HepG2 (cell line): ENCODE results near the gene ARHGAP45. TPM values are rescaled to one million over a fixed set of nuclear protein-coding genes. Genes with fewer than 3 reads are reported as not detected.

Experiments
- CCAR2 ChIP-seq: fragments of 200-400 bp; formaldehyde crosslinking; optimal IDR thresholded peaks from 2 replicates; pipeline ENCODE3; 2018; ENCODE audit warnings: low read depth, mild to moderate bottlenecking, low read length, moderate library complexity
- SAP130 ChIP-seq: IDR thresholded peaks from 2 replicates; pipeline ENCODE4 v1.6.1; 2016; ENCODE audit warnings: low read depth
- STAG1 ChIP-seq: sonication (generic); formaldehyde crosslinking; IDR thresholded peaks from 2 replicates; pipeline ENCODE4 v1.4.0; 2020; ENCODE audit warnings: missing genetic modification reagents
- ZBTB38 ChIP-seq: sonication (generic); formaldehyde crosslinking; IDR thresholded peaks from 2 replicates; pipeline ENCODE4 v1.5.1; 2020; ENCODE audit warnings: mild to moderate bottlenecking, missing genetic modification reagents
- ZC3H13 ChIP-seq: sonication (generic); formaldehyde crosslinking; IDR thresholded peaks from 2 replicates; pipeline ENCODE4 v1.8.1; 2023; ENCODE audit warnings: mild to moderate bottlenecking, missing genetic modification reagents, moderate library complexity
- ZFY ChIP-seq: sonication (generic); formaldehyde crosslinking; IDR thresholded peaks from 2 replicates; pipeline ENCODE4 v1.4.0; 2020; ENCODE audit warnings: missing genetic modification reagents
- ZNF296 ChIP-seq: sonication (generic); formaldehyde crosslinking; conservative IDR thresholded peaks from 2 replicates; pipeline ENCODE4 v1.5.0; 2020; ENCODE audit warnings: mild to moderate bottlenecking, missing genetic modification reagents
- ZNF383 ChIP-seq: sonication (generic); formaldehyde crosslinking; IDR thresholded peaks from 2 replicates; pipeline ENCODE4 v1.4.0; 2020; ENCODE audit warnings: missing genetic modification reagents, mild to moderate bottlenecking, borderline replicate concordance
- ZNF672 ChIP-seq: sonication (generic); formaldehyde crosslinking; IDR thresholded peaks from 2 replicates; pipeline ENCODE4 v1.8.1; 2022; ENCODE audit warnings: missing genetic modification reagents
- ZNF768 ChIP-seq: sonication (generic); formaldehyde crosslinking; IDR thresholded peaks from 2 replicates; pipeline ENCODE4 v1.4.0; 2020; ENCODE audit warnings: missing genetic modification reagents
- ZSCAN9 ChIP-seq: IDR thresholded peaks from 2 replicates; pipeline ENCODE4 v1.6.1; 2016; ENCODE audit warnings: borderline replicate concordance
- polyA plus RNA-seq, 8 experiments: library from polyadenylated mRNA; depleted of rRNA in 3 of 8; stranded (reverse) in 7 of 8; unstranded in 1 of 8; fragments of >200 nt; fragmentation: Illumina TruSeq in 4 of 8; extraction: Trizol in 4 of 8; gene quantifications; 2 replicates each; pipeline versions ENCODE4 v1.2.1 to v1.2.3, GENCODE V29; 2011 to 2016; ENCODE audit warnings: low read depth in 4 of 8, missing spikeins in 1 of 8, mixed read lengths in 1 of 8; ENCODE audit not compliant: insufficient read depth in 1 of 8
- total RNA-seq, 5 experiments: library from RNA; depleted of rRNA; stranded (reverse); fragments of >200 nt; fragmentation: Illumina TruSeq; extraction: Trizol; gene quantifications; 2 replicates each; pipeline ENCODE4 v1.2.3, GENCODE V29; 2016; ENCODE audit warnings: low read depth in 1 of 5
- TF ChIP-seq, protein P1 (sequence below): conservative IDR thresholded peaks from 2 replicates; pipeline ENCODE4 v1.6.1; 2018; ENCODE audit warnings: missing genetic modification reagents
- TF ChIP-seq, protein P2 (sequence below): IDR thresholded peaks from 2 replicates; pipeline ENCODE4 v1.6.1; 2016
- TF ChIP-seq, protein P3 (sequence below): IDR thresholded peaks from 2 replicates; pipeline ENCODE4 v1.6.1; 2016
- TF ChIP-seq, protein P4 (sequence below): sonication (generic); formaldehyde crosslinking; IDR thresholded peaks from 2 replicates; pipeline ENCODE4 v1.9.0; 2021; ENCODE audit warnings: missing genetic modification reagents, mild to moderate bottlenecking, borderline replicate concordance
- TF ChIP-seq, protein P5 (sequence below): sonication (generic); formaldehyde crosslinking; IDR thresholded peaks from 2 replicates; pipeline ENCODE4 v1.9.0; 2021; ENCODE audit warnings: missing genetic modification reagents, borderline replicate concordance
- TF ChIP-seq, protein P6 (sequence below): IDR thresholded peaks from 2 replicates; pipeline ENCODE4 v1.6.1; 2016; ENCODE audit warnings: low read depth, missing genetic modification reagents, missing compliant biosample characterization

Gene ARHGAP45
- total and polyA plus RNA-seq, 2 of the 13 experiments (the other 11 are each of a cell fraction or from before 2014, with no cell fraction given) = 0.84 to 32.0 TPM

DNA sequence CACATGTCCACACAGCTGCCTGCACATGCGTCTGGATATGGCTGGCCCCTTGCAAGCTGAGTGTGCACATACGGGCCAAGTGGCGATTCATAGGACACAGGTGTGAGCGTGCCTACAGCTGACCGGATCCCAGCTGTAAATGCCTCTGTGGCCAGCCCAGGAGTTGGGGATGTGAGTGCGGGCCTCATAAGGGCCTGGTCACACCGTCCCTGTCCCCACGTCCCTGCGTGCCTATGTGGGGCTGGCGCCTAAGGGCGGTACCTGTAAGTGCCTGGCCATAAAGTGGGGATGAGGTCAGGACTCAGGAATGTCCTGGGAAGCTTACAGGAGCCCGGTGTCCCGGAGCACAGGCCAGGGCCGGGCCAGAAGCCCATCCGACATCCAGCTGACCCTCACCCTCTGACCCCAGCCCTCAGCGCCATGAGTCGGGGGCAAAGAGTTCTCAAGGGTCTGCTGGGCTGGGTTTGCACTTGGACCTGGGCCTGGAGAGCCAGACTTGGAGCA lies 1.3 kb upstream of the ARHGAP45 start (continued):
- no peak for TF ChIP-seq CCAR2
- no peak for TF ChIP-seq STAG1 (CRISPR knock-in tag)
- TF ChIP-seq, protein P1, sequence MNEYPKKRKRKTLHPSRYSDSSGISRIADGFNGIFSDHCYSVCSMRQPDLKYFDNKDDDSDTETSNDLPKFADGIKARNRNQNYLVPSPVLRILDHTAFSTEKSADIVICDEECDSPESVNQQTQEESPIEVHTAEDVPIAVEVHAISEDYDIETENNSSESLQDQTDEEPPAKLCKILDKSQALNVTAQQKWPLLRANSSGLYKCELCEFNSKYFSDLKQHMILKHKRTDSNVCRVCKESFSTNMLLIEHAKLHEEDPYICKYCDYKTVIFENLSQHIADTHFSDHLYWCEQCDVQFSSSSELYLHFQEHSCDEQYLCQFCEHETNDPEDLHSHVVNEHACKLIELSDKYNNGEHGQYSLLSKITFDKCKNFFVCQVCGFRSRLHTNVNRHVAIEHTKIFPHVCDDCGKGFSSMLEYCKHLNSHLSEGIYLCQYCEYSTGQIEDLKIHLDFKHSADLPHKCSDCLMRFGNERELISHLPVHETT = no peak
- TF ChIP-seq, protein P2, sequence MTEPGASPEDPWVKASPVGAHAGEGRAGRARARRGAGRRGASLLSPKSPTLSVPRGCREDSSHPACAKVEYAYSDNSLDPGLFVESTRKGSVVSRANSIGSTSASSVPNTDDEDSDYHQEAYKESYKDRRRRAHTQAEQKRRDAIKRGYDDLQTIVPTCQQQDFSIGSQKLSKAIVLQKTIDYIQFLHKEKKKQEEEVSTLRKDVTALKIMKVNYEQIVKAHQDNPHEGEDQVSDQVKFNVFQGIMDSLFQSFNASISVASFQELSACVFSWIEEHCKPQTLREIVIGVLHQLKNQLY = no peak
- TF ChIP-seq ZSCAN9 (CRISPR knock-in tag) = no peak
- no peak for TF ChIP-seq ZNF672 (CRISPR knock-in tag)
- TF ChIP-seq, protein P3, sequence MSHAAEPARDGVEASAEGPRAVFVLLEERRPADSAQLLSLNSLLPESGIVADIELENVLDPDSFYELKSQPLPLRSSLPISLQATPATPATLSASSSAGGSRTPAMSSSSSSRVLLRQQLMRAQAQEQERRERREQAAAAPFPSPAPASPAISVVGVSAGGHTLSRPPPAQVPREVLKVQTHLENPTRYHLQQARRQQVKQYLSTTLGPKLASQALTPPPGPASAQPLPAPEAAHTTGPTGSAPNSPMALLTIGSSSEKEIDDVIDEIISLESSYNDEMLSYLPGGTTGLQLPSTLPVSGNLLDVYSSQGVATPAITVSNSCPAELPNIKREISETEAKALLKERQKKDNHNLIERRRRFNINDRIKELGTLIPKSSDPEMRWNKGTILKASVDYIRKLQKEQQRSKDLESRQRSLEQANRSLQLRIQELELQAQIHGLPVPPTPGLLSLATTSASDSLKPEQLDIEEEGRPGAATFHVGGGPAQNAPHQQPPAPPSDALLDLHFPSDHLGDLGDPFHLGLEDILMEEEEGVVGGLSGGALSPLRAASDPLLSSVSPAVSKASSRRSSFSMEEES (CRISPR knock-in tag) = no peak
- TF ChIP-seq ZNF296 (CRISPR knock-in tag) = no peak
- TF ChIP-seq, protein P4, sequence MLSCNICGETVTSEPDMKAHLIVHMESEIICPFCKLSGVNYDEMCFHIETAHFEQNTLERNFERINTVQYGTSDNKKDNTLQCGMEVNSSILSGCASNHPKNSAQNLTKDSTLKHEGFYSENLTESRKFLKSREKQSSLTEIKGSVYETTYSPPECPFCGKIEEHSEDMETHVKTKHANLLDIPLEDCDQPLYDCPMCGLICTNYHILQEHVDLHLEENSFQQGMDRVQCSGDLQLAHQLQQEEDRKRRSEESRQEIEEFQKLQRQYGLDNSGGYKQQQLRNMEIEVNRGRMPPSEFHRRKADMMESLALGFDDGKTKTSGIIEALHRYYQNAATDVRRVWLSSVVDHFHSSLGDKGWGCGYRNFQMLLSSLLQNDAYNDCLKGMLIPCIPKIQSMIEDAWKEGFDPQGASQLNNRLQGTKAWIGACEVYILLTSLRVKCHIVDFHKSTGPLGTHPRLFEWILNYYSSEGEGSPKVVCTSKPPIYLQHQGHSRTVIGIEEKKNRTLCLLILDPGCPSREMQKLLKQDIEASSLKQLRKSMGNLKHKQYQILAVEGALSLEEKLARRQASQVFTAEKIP (CRISPR knock-in tag) = no peak
- TF ChIP-seq ZBTB38 = peak; percentile 61; the same call in 1 of the 2 replicates
- peak; percentile 26; the same call in 1 of the 2 replicates for TF ChIP-seq ZFY (CRISPR knock-in tag)
- TF ChIP-seq ZC3H13 = peak; percentile 86; the same call in 1 of the 2 replicates
- no peak for TF ChIP-seq ZNF768 (CRISPR knock-in tag)
- TF ChIP-seq, protein P5, sequence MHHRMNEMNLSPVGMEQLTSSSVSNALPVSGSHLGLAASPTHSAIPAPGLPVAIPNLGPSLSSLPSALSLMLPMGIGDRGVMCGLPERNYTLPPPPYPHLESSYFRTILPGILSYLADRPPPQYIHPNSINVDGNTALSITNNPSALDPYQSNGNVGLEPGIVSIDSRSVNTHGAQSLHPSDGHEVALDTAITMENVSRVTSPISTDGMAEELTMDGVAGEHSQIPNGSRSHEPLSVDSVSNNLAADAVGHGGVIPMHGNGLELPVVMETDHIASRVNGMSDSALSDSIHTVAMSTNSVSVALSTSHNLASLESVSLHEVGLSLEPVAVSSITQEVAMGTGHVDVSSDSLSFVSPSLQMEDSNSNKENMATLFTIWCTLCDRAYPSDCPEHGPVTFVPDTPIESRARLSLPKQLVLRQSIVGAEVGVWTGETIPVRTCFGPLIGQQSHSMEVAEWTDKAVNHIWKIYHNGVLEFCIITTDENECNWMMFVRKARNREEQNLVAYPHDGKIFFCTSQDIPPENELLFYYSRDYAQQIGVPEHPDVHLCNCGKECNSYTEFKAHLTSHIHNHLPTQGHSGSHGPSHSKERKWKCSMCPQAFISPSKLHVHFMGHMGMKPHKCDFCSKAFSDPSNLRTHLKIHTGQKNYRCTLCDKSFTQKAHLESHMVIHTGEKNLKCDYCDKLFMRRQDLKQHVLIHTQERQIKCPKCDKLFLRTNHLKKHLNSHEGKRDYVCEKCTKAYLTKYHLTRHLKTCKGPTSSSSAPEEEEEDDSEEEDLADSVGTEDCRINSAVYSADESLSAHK (CRISPR knock-in tag) = no peak
- TF ChIP-seq SAP130 (CRISPR knock-in tag) = no peak; the same call in 1 of the 2 replicates
- TF ChIP-seq, protein P6, sequence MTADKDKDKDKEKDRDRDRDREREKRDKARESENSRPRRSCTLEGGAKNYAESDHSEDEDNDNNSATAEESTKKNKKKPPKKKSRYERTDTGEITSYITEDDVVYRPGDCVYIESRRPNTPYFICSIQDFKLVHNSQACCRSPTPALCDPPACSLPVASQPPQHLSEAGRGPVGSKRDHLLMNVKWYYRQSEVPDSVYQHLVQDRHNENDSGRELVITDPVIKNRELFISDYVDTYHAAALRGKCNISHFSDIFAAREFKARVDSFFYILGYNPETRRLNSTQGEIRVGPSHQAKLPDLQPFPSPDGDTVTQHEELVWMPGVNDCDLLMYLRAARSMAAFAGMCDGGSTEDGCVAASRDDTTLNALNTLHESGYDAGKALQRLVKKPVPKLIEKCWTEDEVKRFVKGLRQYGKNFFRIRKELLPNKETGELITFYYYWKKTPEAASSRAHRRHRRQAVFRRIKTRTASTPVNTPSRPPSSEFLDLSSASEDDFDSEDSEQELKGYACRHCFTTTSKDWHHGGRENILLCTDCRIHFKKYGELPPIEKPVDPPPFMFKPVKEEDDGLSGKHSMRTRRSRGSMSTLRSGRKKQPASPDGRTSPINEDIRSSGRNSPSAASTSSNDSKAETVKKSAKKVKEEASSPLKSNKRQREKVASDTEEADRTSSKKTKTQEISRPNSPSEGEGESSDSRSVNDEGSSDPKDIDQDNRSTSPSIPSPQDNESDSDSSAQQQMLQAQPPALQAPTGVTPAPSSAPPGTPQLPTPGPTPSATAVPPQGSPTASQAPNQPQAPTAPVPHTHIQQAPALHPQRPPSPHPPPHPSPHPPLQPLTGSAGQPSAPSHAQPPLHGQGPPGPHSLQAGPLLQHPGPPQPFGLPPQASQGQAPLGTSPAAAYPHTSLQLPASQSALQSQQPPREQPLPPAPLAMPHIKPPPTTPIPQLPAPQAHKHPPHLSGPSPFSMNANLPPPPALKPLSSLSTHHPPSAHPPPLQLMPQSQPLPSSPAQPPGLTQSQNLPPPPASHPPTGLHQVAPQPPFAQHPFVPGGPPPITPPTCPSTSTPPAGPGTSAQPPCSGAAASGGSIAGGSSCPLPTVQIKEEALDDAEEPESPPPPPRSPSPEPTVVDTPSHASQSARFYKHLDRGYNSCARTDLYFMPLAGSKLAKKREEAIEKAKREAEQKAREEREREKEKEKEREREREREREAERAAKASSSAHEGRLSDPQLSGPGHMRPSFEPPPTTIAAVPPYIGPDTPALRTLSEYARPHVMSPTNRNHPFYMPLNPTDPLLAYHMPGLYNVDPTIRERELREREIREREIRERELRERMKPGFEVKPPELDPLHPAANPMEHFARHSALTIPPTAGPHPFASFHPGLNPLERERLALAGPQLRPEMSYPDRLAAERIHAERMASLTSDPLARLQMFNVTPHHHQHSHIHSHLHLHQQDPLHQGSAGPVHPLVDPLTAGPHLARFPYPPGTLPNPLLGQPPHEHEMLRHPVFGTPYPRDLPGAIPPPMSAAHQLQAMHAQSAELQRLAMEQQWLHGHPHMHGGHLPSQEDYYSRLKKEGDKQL (CRISPR knock-in tag) = no peak
- no peak for TF ChIP-seq ZNF383
